ENCODE measurements around the gene TSPAN18.

Gene TSPAN18

GRCh38 chr11:44737245-44738085, 10.7 kb downstream of the TSPAN18 start:
- no peak for DNase-seq (ENCODE audit: low read depth in 2 of 2)

GRCh38 chr11:44738791-44739190, 12.0 kb downstream of the TSPAN18 start:
- no peak for DNase-seq (ENCODE audit: low read depth in 2 of 2)

- no peak for DNase-seq (ENCODE audit: low read depth in 2 of 2)
These were observed 14.2 kb downstream of the TSPAN18 start for GRCh38 chr11:44740967-44741366.

GRCh38 chr11:44741976-44742375, 15.2 kb downstream of the TSPAN18 start:
- no peak for DNase-seq (ENCODE audit: low read depth in 2 of 2)

- DNase-seq (ENCODE audit: low read depth in 2 of 2), result no peak
These were observed 15.9 kb downstream of the TSPAN18 start for GRCh38 chr11:44742508-44743246.

- DNase-seq (ENCODE audit: low read depth in 2 of 2), result no peak
These were observed 16.6 kb downstream of the TSPAN18 start for GRCh38 chr11:44743326-44743725.

- DNase-seq (ENCODE audit: low read depth in 2 of 2), result no peak
These were observed 17.3 kb downstream of the TSPAN18 start for GRCh38 chr11:44743959-44744557.

GRCh38 chr11:44746894-44747293, 20.1 kb downstream of the TSPAN18 start:
- no peak for DNase-seq (ENCODE audit: low read depth in 2 of 2)

- no peak for DNase-seq (ENCODE audit: low read depth in 2 of 2)
These were observed 20.6 kb downstream of the TSPAN18 start for GRCh38 chr11:44747316-44747715.

- DNase-seq (ENCODE audit: low read depth in 2 of 2), result no peak
These were observed 21.1 kb downstream of the TSPAN18 start for GRCh38 chr11:44747836-44748235.

GRCh38 chr11:44748606-44749005, 21.8 kb downstream of the TSPAN18 start:
- no peak for DNase-seq (ENCODE audit: low read depth in 2 of 2)

- no peak for DNase-seq (ENCODE audit: low read depth in 2 of 2)
These were observed 22.4 kb downstream of the TSPAN18 start for GRCh38 chr11:44749189-44749588.

- DNase-seq (ENCODE audit: low read depth in 2 of 2), result no peak
These were observed 24.0 kb downstream of the TSPAN18 start for GRCh38 chr11:44750551-44751465.

GRCh38 chr11:44752300-44752699, 25.5 kb downstream of the TSPAN18 start:
- DNase-seq (ENCODE audit: low read depth in 2 of 2), result no peak

- no peak for DNase-seq (ENCODE audit: low read depth in 2 of 2)
These were observed 26.0 kb downstream of the TSPAN18 start for GRCh38 chr11:44752713-44753112.

GRCh38 chr11:44753961-44754645, 27.3 kb downstream of the TSPAN18 start:
- DNase-seq (ENCODE audit: low read depth in 2 of 2), result no peak

GRCh38 chr11:44754876-44755555, 28.3 kb downstream of the TSPAN18 start:
- DNase-seq (ENCODE audit: low read depth in 2 of 2), result no peak

- DNase-seq (ENCODE audit: low read depth in 2 of 2), result no peak
These were observed 29.1 kb downstream of the TSPAN18 start for GRCh38 chr11:44755556-44756523.

GRCh38 chr11:44758983-44759382, 32.2 kb downstream of the TSPAN18 start:
- DNase-seq (ENCODE audit: low read depth in 2 of 2), result no peak

Data from stimulated activated CD4-positive, alpha-beta T cell treated with anti-CD3 and anti-CD28 coated beads, Interleukin-12 subunit alpha, Interleukin-12 subunit beta, amount 100 ng/mL, for 24 hours (primary cell).